NCI-H2029 treated with DMSO at 0.1 percent for 48 hours (cell line): ENCODE measurements around the gene EFTUD2.

Experiments used
- DNase-seq: peaks from one replicate; lab custom pipeline; 2025; lab: John Stamatoyannopoulos, UW

Gene EFTUD2

DNA sequence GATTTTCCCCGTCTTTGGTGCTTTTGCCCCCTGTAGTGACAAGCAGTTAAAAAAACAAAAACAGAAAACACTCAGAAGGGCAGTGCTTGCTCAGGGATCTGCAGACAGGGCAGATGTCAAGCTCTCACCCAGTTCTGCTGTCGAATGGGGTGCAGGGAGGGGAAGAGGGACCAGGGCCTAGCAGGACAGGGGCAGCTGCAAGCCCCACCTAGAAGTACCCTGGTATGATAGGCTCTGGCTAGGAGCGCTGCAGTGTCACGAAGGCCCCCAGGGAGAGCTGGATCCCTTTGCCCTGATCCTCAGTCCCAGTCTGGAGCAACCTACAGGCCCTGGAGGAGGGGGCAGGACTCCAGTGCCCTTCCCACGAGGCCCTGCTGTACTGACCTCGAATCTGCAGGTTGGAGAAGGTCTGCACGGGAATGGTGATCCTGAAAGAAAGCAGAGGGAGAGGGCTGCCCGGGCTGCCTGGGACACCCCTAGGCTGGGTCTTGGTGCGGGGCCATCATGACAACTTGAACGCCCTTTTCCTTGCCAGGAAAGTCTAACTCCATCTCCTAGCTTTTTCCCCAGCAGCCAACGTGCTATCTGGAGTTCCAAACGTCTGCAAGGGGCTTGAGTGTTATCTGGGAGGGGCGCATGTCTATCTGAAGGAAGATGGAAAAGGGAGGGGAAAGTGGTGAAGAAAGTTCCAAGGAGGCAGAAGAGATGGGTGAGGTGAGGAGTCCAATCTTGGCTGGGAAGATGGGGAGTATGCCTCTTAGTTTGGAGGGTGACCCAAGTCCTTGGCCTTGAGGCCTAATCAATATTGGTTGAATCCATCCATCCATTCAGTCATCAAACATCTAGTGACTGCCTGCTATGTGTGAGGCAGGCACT, 11.2 kb upstream of the EFTUD2 start:
- DNase-seq: no peak

DNA sequence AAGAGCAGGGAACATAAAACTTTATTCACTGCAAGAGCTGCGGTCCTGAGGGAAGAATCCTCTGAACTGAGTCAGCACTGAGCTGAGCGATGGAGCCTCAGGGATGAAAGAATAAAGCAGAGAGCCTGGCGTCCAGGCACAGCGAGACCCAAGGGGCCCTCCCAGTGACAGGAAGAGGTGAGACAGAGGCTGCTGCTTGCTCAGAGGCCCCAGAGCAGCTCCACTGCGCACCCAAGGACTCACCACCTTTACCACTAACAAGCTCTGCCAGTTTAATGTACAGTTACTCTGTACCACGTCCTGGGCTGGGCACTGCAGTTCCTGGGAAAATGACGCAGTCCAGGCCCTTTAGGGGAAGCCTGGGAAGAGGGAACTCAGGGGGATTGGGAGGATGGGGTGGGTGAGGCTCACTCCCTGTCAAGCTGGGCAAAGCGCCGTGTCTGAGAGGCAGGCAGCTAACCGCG, 10.5 kb upstream of the EFTUD2 start:
- DNase-seq: no peak

DNA sequence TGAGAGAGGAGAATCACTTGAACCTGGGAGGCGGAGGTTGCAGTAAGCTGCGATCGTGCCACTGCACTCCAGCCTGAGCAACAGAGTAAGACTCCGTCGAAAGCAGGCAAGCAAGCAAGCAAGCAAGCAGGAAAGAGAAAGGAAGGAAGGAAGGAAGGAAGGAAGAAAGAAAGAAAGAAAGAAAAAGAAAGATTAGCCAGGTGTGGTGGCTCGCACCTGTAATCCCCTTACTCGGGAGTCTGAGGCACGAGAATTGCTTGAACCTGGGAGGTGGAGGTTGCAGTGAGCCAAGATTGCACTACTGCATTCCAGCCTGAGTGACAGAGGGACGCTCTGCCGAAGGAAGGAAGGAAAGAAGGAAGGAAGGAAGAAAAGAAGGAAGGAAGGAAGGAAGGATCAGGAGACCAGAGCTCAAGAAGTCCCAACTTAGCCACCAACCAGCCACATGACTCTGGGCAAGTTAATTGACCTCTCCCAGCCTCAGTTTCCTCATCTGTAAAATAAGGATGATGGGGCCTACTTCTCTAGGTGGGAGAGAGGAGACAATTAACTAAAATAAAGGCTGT, 9.6 kb upstream of the EFTUD2 start:
- DNase-seq: no peak

DNA sequence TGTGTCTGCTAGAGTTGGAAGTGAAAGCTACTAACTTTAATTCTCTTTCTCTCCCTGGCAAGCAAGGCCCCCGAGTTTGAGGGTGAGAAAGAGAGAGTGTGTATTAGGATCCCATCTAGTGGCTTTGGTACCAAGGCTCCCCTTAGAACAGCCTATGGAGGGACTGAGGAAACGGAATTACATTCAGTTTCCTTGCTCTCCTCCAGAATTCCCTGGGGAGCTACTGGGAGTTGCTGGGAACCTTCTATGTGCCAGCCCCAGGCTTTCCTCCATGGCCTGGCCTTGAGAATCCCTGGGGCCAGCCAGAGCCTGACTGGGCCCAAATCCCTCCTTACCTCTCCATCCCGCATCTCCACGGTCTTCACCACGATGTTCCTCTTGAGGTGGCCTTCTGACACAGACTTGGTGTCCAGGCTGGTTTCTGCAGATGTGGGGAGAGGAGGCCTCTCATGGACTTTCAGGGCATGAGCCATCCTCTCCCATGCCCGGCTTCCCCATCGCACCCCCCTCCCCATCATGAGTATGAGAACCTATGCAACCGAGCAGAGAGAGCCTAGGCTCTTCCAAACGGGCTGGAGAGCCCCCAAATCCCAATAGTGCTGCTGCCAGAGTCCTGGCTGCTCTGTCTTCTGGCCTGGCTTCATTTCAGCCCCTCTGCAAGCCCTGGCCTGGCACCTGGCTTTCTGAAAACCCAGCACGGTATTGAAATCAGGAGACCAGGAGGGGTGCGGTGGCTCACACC, 8.7 kb upstream of the EFTUD2 start:
- no peak for DNase-seq

DNA sequence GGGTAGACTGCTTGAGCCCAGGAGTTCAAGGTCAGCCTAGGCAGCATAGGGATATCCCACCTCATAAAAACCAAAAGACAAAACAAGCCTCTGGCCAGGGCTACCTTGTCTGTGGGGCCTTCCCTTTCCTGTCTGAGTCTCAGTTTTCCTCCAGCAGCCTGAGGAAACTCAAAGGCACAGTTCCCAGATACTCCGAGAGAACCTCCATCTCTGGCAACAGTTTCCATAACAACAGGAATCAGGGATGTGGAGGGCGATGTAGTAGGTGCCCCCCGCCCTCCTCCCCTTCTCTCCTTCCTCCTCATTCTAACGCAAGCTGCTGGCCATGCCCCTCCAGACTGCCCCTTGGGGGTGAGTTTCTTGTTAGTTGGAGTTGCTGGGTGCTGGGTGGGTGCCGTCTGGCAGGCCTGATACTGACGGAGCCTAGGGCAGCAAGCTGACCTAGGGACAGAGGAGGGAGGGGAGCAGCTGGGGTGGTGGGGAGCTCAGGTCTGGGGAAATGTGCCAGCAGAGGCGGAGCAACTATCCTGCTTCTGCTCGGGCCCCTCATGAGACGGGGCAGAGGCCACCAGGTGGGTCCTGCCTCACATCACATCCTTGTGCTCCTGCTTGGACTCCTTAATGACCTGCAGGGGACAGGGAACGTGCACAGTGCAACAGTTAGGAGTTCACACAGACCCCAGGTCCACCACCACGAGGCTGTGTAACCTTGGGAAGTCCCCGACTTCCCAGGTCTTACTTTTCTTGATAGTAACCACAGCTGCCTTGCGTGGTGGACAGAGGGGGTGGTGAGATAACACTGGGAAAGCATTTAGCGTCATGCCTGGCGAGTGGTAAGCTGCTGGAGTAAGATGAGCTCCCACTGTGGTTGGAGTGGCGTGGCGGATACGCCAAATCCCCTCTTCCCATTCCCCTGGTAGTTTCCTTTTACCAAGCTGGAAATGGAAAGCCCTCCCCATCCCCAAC, 7.8 kb upstream of the EFTUD2 start:
- DNase-seq: no peak

DNA sequence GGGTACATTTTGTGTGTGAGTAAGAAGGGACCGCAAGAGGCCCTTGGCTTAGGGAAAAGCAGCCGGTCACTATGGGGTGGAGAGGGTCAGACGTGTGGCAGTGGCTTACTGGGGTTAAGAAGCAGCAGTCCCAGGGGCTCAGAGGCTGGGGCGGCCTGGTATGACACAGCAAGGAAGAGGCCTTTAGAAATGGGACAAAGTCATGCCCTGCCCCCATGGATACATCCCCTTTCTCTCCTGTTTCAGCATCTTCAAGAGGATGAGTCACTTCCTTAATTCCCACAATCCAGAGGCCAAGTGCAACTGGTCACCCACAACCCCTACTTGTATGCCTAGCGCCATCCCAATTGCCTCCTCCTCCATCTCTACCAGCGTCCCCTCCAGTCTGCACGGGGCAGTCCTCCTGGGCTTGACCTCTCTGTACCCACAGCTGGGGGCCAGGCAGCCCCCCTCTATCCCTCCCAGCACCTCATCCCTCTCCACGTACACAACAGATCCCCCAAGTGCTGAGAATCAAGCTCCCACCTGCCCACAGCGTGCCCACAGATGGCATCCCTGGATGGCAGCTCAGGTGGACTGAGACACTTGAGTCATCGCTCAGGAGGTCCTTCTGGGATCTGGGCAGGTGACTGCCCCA, 6.9 kb upstream of the EFTUD2 start:
- DNase-seq: no peak

DNA sequence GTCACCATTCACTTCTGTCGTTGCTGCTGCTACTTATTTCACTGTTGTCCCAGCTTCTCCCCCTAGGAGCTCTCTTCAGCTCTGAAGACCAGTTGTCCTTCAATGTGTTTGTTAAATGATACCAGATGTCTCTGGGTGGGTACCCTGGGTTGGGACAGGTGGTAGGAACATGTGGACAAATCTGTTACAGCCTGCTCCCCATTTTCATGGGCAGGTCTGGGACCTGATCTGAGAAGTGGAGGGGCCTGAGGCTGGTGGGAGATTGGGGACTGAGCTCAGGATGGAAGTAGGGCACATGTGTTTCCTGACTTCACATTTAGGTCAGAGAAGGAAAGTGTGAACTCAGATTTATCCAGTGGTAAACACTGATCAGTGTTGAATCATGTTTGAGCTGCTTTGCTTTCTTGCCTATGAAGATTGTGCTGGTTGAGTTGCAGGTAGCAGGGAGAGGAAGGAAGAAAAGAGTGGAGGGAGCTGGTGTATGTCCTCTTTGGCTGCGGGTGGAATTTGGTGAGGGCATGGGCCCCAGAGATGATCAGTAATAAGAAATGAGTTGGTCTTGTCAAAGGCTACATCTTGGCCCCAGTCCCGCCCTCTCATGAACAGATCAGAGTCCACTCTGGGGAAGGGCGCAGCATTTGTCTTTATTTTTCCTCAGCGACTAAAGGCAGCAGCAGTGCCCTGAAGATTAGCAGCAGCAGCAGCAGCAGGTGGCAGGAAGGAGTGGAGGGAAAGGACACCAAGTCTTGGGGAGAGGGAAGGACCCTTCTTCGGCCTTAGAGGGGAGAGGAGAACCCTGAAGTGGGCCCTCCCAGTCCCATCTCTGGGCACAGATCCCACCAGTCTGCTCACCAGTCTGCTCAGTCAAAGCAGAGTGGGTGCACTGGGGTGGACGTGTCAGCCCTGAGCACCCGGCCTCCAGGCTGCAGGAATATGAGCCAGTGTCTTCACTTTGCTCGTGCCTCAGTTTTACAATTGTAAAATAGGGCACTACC, 6.1 kb upstream of the EFTUD2 start:
- DNase-seq: no peak

DNA sequence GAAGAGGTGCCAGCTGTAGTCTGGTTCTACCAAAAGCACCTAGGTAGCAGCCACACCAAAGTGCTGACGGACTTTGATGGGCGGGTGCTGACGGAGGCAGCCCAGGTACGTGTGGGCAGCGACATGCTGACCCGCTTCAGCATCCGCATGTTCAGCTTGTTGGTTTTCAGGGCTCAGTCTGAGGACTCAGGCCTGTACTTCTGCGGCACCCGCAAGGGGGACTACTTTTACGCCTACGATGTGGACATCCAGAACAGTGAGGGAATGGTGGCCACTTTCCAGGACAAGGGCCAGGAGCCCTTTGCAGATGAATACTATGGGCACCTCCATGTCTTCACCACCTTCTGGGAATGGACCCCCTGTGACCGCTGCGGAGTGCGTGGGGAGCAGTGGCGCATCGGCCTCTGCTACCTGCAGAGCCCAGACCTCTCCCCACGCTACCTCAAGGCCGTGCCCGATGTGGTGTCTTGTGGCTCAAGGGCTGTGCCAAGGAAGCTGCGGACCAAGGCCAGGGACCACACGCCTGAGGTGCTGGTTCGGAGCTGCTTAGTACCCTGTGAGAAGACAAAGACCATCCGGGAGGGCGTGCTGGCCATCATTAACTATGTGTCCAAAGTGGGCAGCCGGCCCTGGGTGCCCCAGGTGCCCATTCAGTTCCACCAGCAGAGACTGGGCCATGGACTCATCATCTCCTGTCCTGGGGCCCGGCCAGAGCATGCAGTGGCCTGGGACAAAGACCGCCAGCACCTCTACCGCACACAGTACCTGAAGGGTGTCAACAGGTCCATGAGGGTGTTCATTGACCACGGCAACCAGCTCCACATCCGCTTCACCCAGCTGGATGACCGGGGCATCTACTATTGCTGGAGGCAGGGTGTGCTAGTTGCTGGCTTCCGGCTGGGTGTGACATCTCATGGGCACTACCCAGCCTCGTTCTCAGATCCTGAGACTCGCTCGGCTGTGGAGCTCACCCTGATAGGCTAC, 5.0 kb upstream of the EFTUD2 start:
- DNase-seq: no peak

DNA sequence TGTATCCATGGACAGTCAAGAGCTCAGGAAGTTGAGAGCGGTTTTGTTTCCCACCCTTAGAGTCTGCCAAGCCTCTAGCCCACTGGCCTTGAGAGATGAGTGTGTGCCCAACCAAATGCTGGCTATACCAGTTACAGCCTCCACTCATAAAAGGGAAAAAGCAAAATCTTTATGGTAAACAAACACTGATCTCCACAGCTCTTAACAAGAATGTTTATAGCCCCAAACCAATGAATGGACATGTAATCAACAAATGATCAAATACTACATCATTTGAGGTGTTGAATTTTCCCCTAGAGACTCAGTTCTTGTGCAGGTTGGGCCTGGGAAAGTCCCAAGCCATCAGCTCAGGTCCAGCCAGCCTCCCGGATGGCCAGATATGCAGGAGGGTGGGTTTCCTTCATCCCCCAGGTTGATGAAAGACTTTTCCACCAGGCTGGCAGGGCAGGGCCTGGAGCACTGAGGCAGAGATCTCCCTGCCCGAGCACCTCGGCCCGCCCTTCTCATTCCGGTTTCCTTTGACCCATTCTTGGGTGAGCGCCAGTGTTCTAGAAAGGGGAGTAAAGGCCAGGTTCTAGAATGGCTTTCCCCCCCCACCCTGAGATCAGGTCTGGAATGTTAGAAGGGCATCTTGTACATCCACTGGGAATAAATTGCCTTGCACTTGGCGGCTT, 3.9 kb upstream of the EFTUD2 start:
- DNase-seq: no peak

DNA sequence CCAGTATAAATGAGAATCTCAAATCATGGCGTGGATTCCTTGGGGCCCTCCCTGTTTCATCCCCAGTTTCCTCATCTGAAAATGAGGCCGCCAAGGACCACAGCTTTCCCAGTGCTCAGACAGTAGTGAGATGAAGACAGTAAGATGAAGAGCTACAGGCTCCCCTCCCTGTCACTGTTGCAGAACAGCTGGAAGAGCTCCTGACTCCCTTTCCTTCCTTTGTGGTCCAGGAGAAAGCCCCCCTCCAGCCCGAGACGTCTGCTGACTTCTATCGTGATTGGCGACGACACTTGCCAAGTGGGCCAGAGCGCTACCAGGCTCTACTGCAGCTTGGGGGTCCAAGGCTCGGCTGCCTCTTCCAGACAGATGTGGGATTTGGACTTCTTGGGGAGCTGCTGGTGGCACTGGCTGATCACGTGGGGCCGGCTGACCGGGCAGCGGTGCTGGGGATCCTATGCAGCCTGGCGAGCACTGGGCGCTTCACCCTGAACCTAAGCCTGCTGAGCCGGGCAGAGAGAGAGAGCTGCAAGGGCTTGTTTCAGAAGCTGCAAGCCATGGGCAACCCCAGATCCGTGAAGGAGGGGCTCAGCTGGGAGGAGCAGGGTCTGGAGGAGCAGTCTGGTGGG, 3.0 kb upstream of the EFTUD2 start:
- DNase-seq: no peak

DNA sequence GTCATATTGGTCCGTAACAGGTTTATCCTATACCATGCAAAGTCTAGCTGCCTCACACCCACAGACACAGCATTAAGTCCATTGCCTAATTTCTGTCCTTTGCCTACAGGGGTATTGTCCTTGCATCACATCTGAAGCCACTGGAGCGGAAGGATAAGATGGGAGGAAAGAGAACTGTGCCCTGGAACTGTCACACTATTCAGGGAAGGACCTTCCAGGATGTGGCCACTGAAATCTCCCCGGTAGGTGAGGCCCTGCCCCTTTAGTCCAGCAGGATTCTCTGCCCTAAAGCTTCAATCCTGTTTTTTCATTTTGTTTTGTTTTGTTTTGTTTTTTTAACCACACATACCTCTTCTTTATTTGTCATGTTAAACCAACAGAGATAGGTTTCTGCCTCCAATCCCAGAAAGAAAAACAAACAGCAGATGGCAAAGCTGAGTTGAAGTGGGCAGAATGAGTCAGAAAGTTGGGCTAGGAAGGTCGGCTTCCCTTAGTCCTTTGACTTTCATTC, 2.2 kb upstream of the EFTUD2 start:
- DNase-seq: no peak

DNA sequence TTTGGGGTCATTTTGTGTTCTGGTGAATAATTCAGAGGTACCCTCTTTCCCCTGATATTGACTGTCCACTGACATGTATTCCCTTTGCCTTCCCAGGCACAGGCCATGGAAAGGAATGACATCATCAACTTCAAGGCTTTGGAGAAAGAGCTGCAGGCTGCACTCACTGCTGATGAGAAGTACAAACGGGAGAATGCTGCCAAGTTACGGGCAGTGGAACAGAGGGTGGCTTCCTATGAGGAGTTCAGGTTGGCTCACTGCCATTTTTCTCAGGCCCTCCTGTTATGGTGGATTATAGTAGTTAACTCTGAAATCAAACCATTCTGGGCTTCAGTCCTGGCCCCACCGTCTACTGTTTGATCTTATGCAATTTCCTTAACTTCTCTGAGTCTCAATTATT, 1.6 kb upstream of the EFTUD2 start:
- peak; percentile 22 for DNase-seq

DNA sequence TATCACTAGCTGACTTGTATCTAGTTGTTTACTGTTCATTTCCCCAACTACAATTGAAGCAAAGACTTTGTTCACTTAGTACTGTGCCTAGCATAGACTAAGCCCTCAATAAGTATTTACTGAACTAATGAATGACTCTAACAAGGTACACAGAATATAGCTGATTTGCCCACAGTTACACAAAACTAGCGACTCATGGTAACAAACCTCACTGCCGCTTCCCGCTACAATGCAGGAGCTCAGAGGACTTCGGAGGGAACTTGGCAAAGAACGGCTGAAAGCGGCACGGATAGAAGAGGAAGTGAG, 524 bp downstream of the EFTUD2 start:
- no peak for DNase-seq

DNA sequence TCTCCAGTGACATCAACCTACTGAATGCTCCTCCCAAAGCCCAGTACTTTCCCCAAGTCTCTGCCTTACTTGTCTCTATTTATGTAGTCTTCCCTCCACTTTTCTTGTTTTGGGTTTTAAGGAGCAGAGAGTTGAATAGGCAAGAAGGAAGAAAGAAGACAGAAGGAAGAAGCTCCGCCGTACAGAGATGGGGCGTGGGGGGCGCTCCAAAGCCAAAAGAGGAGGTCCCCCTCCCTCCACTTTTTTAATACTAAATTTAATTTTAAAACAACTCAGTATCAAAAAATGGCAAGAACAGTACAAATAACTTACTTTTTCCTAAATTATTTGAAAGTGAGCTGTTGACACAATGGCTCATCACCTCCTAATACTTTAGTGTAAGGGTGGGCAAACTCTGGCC, 4.6 kb downstream of the EFTUD2 start:
- DNase-seq: no peak

DNA sequence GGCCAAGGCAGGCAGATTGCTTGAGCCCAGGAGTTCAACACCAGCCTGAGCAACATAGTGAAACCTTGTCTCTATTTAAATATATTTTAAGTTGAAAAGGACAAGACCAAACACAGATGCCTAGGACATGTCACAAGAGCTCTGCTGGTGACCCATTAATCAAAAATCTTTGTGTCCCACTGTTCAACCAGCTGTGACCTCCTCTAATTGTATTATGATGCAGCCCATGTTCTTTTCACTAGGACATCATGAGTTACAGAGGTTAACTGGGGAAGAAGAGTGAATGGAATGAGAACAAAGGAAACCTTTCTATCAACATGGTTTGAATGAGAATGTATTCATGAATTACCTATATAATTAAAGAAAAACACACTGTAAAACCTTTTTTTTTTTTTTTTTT, 7.0 kb downstream of the EFTUD2 start:
- no peak for DNase-seq

DNA sequence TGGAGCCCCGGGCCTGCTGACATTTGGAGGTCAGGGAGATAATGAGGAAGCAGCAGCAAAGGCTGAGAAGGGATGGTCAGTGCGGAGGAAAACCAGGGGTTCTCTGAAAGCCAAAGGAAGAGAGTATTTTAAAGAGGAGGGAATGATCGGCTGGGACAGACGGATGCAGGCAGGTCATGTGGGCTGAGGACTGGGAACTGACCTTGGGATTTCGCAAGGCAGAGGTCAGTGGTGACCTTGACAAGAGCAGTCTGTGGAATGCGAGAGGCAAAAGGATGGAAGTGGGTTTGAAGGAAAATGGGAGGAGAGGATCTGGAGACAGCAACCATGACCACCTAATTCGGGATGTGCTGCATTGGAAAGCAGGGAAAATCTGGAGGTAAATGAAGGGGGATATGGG, 10.2 kb downstream of the EFTUD2 start:
- no peak for DNase-seq
